Fibroblast of pulmonary artery (primary cell): ENCODE data around the gene ACSM5.

Source experiments
- DNase-seq: peaks from one replicate; pipeline ENCODE4 v3.0.0-alpha.2; 2010; ENCODE audit warnings: low read depth
- H3K4me3 ChIP-seq: replicated peaks from 2 replicates; pipeline ENCODE4 v1.5.1; 2011; ENCODE audit warnings: low read depth, mild to moderate bottlenecking, control low read depth, low read length, moderate library complexity
- CTCF ChIP-seq: IDR thresholded peaks from 2 replicates; pipeline ENCODE4 v1.5.1; 2011; ENCODE audit warnings: mild to moderate bottlenecking, control low read depth, low read length, inconsistent platforms; ENCODE audit errors: missing control alignments

ACSM5 gene

GRCh38 chr16:20409398-20410120, at the start of gene ACSM5:
Gene ACSM5, plus strand, starts transcription at chr16:20409534. Its CDS starts 1,951 bp downstream, at chr16:20411485.
- H3K4me3 ChIP-seq = no peak within 1 kb of the TSS
- no peak for DNase-seq
- TF ChIP-seq CTCF = no peak

GRCh38 chr16:20359997-20360396, 49.3 kb upstream of the ACSM5 start:
- H3K4me3 ChIP-seq = no peak overlapping the region
- DNase-seq = no peak
- TF ChIP-seq CTCF = no peak

- DNase-seq = no peak
These were observed 46.1 kb upstream of the ACSM5 start for GRCh38 chr16:20363191-20363590.

GRCh38 chr16:20364051-20364450, 45.3 kb upstream of the ACSM5 start:
- TF ChIP-seq CTCF = no peak
- DNase-seq = no peak
- no peak overlapping the region for H3K4me3 ChIP-seq

More at GRCh38 chr16:20363191-20363590, 46.1 kb upstream of the ACSM5 start:
- no peak overlapping the region for H3K4me3 ChIP-seq
- TF ChIP-seq CTCF = no peak

- no peak for TF ChIP-seq CTCF
- DNase-seq = no peak
- H3K4me3 ChIP-seq = no peak overlapping the region
These were observed 39.8 kb upstream of the ACSM5 start for GRCh38 chr16:20369452-20370054.

- no peak for DNase-seq
- TF ChIP-seq CTCF = no peak
- H3K4me3 ChIP-seq = no peak overlapping the region
These were observed 36.6 kb upstream of the ACSM5 start for GRCh38 chr16:20372701-20373100.
